Activated CD4-positive, CD25-positive, alpha-beta regulatory T cell (primary cell): Measurements from ENCODE around the gene EDEM1.
"Not testable (repeated sequence)": the region's sequence is repeated elsewhere in the genome, so short reads cannot be mapped to it uniquely, and the experiment has no call there.

Experiments used
- DNase-seq, 4 experiments: peaks; one replicate each; lab custom pipeline; 2025; lab: John Stamatoyannopoulos, UW

The EDEM1 gene

DNA sequence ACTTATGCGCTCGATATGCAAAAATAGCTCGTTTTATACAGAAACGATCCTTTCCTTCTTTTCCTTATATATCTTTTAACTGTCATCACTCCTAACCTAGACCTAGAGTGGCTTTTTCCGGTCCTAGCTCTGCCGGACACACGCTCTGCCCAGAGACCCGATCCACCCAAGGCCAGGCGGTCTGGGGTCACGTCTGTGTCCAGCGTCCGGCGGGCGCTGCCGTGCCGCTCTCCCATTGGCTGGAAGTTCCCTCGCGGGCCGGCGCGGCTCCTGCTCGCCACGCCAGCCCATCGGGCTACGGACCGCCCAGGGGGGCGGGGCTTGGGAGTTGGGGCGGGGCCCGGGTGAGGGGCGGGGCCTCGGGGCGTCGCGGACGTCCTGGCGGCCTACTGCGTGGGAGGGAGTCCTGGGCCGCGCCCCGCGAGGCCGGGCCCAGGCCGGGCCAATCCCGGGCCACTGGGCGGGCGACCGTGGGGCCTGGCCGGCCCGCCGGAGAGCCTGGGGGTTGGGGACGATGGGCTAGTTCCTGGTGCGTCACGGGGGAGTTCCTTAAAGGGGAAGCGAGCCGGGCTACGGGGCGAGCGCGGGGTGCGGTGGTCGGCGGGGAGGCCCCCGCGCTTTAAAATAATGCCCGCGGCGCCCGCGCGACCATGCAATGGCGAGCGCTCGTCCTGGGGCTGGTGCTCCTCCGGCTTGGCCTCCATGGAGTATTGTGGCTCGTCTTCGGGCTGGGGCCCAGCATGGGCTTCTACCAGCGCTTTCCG, at the start of gene EDEM1:
TSS of gene EDEM1 (plus strand) at position 552 of the 764 bp plus-strand sequence. CDS start at position 651, 99 bp downstream.
- peak; percentile 88 to 93 (median 90) for DNase-seq

DNA sequence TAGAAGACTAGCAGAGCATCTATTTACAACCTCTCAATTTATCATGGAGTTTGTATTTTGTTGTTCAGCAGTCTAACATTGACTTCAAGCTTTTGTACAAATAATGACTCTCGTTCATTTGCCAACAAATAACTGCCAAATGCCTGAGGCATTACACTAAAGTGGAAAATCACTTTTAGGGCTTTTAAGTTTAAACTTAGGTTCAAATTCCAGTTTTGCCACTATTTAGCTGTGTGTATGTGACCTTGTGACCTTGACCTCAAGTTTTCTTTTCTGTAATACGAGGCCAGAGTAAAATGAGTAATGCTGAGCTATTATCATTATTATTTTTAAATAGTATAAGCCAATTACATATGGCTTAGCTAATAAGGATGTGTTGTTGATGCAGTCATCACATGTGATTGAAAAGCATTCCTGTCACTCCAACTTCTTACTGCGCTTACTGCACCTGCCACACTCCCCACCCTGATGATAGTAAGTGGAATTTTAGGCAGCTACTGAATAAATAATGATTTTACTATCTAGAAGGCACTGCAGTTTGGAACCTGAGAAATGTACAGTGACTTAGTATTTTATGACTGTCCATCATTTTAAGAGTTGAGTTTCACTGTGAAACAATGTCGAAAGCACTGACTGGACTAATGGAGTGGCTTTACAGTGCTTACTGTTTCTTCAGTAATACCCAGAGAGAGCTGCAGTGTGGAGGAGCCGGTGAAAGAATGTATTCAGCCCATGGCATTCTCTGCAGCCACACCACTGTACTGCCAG, 49.1 kb upstream of the EDEM1 start:
- DNase-seq = no peak

DNA sequence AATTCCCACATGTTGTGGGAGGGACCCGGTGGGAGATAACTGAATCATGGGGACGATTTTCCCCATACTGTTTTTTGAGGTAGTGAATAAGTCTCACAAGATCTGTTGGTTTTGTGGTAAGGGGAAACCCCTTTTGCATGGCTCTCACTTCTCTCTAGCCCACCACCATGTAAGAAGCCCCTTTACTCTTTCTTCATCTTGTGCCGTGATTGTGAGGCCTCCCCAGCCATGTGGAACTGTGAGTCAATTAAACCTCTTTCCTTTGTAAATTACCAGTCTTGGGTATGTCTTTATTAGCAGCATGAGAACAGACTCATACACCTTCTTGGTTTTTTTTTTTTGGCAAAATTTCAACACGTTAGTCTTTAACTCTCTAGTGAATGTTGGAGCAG, 47.3 kb upstream of the EDEM1 start:
- no peak for DNase-seq

DNA sequence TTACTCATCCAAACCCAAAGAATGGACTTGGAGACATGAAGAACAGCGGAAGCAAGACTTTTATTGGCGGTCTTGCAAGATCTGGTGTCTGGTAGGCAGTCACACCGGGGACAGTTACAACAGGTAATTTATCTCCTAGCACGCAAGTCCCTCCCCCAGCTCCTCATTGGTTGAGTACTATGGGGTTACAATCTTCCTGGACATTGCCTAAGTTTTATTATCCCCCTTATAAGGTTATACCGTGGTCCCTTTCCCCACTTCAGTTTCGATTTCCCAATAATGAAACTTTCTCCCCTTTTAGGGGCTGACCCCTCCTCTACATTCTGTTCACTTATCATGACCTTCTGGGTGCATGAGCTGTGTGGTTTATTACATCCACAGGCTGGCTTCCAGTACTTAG, 46.7 kb upstream of the EDEM1 start:
- no peak for DNase-seq

DNA sequence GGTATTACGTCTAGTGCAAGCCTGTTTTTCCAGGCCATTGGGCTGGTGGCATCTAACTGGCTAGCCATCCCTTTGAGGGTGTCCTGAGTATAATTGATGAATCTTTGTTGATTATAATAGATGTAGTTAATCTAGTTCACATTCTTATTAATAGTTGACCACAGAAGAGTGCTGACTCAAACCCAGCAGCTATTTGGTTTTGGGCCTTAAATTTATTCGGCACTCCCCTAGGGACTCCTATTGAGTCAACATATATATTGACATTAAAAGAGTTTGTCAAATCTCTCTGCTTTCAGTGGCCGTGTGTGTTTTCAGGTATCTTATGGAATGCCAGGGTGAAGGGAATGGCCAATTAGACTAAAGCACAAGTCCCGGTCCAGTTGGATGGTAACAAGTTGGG, 45.7 kb upstream of the EDEM1 start:
- DNase-seq = no peak

DNA sequence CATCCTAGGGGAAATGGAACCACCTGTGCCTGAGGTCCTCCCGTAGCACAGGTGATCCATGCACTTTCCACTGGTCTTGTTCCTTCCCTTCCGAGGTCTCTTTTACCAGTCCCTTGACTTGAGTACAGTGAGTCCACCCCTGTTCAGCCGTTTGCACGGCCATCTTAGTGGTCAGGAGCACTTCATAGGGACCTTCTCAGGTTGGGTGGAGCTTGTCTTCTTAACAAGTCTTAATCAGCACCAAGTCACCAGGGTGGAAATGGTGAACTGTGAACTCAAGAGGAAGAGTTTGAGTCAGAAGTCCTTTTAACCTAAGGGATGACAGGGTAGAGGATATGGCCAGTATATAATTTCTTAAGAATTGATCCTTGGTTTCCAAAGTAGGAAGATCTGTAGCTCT, 44.0 kb upstream of the EDEM1 start:
- DNase-seq = no peak

DNA sequence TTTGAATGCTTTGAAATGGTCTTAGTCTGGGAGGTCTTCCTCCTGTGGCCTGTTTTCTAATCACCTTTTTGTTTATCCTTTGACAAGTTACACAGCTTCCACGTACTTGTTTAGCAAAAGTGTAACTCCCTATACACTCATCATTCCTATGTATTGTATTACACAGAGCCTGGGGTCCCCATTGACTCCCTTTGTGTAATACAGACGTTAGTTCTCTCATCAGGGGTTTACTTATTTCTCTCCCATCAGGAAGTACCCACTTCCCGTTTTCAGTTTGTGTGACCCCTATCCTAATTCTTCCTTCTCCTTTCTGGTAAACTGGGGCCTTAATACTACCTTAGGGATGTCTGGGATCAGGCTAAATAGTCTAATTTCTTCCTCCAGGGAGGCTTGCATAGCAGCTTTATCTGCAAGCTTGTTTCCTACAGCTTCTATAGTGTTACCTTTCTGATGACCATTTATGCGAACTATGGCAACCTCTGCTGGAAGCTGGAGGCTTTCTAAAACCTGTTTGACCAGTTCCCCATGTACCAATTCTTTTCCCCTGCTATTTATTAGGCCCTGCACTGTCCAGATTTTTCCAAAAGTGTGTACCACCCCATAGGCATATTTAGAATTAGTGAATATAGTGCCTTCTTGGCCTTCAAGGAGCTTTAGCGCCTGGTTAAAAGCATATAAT, 43.1 kb upstream of the EDEM1 start:
- DNase-seq = no peak

DNA sequence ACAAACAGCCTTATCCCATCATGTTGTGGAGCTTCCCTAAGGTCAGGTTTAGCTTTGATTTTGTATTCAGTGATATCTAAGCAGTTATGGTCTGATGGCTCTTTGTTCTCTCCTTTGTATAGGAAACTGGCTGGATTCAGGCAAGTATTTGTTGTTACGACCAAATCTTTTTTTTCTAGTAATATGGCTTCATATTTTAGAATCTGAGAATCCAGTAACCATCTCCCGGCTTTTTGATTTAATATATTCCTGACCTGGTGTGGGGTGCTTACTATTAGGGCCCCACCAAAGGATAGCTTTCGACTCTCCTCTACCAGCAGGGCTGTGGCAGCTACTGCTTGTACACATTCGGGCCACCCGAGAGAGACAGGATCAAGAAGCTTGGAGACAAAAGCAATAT, 42.4 kb upstream of the EDEM1 start:
- DNase-seq = no peak

DNA sequence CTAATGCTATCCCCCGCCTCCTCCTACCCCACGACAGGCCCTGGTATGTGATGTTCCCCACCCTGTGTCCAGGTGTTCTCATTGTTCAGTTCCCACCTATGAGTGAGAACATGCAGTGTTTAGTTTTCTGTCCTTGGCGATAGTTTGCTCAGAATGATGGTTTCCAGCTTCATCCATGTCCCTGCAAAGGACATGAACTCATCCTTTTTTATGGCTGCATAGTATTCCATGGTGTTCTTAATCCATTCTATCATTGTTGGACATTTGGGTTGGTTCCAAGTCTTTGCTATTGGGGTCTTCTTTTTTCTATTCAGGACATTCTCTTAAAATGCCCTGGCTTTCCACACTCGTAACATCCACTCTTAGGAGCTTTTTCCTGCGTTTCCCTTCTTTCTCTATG, 40.4 kb upstream of the EDEM1 start:
- DNase-seq = not testable (repeated sequence)

DNA sequence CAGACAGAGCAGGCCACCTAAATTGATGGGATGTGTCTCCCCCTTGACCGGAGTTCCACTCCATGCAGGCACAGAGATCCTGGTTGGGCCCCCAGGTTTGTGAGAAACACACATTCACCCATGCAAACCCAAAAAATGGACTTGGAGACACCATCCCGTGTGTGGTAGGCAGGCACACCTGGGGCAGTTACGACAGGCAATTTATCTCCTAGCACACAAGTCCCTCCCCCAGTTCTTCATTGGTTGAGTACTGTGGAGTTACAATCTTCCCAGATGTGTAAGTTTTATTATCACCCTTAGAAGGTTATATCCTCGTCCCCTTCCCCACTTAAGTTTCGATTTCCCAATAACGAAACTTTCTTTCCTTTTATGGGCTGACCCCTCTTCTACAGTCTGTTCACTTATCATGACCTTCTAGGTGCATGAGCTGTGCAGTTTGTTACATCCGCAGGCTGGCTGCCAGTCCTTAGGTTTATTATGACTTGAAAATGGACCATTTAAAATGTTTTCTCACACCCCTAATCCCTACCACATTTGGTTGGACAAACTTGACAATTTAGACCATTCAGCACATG, 38.1 kb upstream of the EDEM1 start:
- no peak for DNase-seq

DNA sequence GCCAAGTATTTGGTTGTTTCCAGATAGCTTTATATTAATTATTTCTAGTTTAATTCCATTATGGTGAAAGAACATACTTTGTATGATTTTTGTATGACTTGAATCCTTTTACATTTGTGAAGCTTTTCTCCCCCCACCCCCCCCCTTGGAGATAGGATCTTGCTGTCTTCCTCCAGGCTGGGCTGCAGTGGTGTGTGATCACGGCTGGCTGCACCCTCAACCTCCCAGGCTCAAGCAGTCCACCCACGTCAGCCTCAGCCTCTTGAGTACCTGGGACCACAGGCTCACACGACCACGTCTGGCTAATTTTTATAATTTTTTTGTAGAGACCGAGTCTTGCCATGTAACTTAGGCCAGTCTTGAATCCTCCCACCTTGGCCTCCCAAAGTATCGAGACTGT, 35.9 kb upstream of the EDEM1 start:
- no peak for DNase-seq

DNA sequence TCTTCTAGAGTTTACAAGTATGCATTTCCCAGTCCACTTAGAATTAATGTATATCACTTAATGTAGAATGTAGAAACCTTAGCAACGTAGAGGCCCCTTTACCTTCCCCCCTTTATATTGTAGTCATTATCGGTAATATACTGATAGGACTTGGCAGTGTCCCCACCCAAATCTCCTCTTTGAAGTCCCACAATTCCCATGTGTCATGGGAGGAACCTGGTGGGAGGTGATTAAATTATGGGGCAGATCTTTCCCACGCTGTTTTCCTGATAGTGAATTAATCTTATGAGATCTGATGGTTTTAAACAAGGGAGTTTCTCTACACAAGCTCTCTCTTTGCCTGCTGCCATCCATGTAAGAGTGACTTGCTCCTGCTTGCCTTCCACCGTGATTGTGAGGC, 34.4 kb upstream of the EDEM1 start:
- no peak for DNase-seq

DNA sequence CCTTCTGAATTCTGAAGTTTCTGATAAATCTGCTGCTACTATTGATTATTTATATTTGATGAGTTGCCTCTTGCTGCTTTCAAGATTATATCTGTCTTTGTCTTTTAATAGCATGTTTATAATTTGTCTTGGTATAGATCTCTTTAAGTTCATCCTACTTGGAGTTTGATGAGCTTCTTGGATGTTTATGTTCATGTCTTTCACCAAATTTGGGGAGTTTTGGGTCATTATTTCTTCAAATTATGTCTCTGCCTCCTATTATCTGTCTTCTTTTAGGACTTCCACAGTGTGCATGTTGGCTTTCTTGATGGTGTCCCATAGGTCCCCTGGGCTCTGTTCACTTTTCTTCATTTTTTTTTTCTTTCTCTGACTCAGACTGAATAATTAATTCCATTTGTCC, 32.3 kb upstream of the EDEM1 start:
- no peak for DNase-seq

DNA sequence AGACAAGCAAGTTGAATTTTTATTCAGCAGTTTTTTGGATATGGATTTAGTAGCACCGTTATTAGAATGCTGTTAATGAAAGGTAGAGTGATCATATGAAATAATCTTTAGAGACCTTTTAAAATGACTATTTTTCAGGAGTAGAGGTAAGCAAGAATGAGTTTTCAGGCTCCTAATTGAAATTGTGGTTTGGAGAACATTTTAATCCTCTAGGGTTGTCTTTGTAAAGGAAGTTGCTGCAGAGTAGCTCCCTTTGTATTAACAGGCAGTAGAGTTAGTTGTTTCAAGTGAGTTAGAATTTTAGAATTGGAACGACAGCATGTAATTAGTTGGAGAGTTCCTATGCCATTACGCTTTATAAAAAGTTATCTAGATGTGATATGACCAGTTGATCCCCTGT, 27.2 kb upstream of the EDEM1 start:
- DNase-seq = no peak

DNA sequence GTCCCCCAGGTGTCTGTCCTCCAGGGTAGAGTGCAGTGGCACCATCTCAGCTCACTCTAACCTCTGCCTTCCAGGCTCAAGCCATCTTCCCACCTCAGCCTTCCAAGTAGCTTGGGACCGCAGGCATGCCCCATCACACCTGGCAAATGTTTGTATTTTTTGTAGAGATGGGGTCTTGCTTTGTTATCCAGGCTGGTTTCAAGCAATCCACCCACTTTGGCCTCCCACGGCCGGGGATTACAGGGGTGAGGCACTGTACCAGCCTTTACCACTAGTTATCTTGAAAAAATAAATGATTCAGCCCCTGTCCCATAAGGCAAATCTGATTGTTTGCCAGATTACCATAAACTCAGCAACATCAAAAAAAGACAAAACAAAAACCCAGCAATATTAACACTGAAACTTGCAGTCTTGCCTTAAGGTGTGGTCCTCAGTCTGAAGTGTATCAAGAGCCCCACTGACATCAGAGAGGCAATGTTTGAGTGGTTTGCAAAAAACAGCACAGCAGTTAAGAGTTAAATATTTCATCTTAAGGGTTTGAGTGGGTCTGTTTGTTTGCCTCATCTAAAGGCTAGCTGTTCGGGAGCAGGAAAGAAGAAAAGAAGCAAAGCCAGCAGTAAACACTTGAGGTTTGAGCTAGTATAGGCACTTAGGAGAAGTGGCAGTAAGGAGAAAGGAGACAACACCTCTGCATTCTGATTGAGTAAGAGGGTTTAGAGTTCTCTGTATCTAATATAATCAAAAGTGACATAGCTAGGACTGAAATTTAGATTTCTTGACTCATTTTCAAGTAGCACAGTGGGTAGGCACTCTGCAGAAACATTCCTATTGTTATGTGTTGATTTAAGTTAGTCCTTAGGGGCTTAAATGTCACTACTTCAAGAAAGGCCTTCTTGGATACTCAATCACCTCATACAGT, 26.3 kb upstream of the EDEM1 start:
- DNase-seq = no peak

DNA sequence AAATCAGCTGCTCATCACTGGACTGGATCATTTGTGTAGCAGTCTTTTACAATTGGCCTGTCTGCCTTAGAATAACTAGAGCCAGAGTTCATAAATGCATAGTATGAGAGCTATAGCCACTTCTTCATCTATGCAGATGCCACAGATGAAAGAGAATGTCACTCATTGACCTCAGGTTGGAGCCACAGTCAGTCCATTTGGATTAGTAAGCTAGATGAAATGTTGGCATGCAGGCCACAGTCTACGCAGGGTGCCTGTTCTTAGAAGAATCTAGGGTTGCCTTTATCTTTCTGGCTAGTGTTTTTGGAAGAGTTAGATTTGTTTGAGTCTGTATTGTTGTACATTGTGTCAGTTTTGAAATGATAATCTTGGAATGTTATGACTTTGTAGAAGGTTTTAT, 25.4 kb upstream of the EDEM1 start:
- DNase-seq = no peak

DNA sequence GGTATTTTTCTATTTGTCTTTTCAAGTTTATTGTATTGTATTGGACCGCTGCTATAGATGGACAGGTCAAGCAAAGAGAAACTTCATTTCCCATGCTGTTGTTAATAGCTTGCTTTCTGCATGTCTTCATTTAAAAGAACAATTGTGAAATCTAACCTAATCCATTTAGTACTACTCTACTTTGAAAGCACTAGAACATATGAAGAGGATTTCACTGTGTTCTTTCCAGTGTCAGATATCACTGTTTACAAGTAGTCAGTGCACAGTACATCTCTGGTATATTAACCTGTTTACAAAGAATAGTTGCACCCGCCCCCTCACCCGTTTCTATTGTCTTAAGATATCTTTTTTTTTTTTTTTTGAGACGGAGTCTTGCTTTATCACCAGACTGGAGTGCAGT, 21.8 kb upstream of the EDEM1 start:
- DNase-seq = no peak

DNA sequence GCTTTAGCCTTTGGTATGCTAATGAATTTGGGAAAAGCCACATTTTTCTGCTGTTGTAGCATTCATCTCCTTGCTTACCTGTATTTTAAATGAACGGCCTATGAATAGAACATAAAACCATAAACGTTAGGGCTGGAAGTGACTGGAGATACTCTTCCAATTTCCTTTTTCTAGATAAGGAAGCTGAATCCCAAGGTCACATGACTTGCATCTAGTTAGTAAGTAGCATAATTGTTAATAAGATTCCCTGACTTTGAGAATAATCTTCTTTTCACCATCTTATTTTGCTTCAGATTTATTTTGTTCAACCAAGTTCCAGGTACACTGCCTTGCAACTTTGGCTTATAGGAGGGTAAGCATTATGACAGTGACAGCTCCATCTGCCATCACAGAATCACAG, 20.7 kb upstream of the EDEM1 start:
- no peak for DNase-seq

DNA sequence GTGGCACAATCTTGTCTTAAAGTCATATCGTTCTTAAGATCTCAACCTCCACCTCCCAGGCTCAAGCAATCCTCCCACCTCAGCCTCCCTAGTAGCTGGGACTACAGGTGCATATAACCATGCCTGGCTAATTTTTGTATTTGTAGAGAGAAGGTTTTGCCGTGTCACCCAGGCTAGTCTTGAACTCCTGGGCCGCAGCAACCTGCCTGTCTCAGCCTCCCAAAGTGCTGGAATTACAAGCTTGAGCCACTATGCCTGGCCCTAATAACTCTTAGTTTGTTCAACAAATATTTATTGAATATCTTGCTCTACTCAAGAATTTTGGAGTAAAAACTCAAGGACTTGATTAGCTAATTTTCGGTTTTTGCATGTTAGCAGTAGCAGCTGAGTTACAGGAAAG, 19.4 kb upstream of the EDEM1 start:
- no peak for DNase-seq

DNA sequence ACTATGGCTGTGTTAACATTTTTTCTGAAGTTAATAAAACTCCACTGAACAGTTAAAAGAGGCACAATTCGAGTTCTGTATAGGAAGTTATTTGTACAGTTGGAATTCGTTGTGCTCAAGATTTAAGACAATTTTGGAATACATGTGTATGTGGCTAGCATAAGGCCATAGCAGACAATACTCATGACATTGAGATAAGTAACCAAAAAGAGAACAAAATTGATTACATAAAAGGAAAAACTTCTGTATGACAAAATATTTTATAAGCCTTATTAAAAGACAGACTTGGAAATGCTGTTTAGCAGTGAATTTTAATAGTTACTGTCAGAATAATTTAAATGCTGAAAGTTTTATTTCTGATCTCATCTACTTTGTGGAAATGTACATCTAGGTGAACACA, 17.7 kb upstream of the EDEM1 start:
- no peak for DNase-seq

DNA sequence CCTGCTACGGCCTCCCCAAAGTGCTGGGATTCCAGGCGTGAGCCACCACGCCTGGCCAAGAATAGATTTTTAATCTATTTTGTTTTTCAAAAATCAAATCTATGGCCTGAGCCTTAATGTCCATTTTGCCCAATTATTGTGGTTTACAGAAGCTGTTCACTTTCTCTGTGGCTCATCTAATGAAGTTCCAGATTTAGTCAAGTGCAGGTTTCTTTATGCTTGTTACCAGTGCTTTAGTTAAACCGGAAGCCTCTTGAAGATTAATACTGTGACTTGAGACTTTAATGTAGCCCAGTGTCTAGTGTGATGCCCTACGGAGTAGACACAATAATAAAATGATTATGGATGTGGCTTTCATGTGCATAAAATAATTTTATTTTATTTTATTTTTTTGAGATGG, 16.5 kb upstream of the EDEM1 start:
- no peak for DNase-seq

DNA sequence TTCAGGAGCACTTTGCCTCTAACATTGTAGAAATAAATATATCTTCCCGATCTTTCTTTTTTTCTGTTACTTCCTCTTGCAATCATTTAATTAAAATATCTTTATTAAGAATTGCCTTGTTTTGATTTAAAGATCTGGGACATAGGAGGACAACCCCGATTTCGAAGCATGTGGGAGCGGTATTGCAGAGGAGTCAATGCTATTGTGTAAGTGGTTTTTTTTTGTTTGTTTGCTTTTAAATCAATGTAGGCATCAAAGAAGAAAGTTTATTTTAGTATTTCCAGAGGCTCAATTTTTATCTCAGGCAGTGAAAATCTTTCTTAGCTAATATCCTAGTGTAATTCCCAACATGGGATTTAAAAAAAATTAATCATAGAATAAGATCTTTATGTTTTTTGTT, 15.5 kb upstream of the EDEM1 start:
- DNase-seq = no peak
